PFSK-1 (cell line): ENCODE data around the gene HIGD2A.

Experiments
- POLR2AphosphoS5 ChIP-seq: IDR thresholded peaks from 2 replicates; pipeline ENCODE4 v1.6.1; 2012; ENCODE audit warnings: low read depth, mild to moderate bottlenecking, control low read depth, low read length, moderate library complexity
- SIN3A ChIP-seq: IDR thresholded peaks from 2 replicates; pipeline ENCODE4 v1.6.1; 2012; ENCODE audit warnings: mild to moderate bottlenecking, low read length, moderate library complexity, borderline replicate concordance; ENCODE audit not compliant: insufficient read depth
- TAF1 ChIP-seq: IDR thresholded peaks from 2 replicates; pipeline ENCODE4 v1.6.1; 2012; ENCODE audit warnings: low read length, control low read depth, borderline replicate concordance; ENCODE audit not compliant: insufficient read depth
- TF ChIP-seq, protein P1 (sequence below), 2 experiments: IDR thresholded peaks; 2 replicates each; pipeline versions ENCODE4 v1.6.1 to v1.8.0; 2011 to 2012; ENCODE audit warnings: low read depth in 2 of 2, low read length in 2 of 2, control low read depth in 1 of 2, inconsistent platforms in 1 of 2, mild to moderate bottlenecking in 1 of 2, moderate library complexity in 1 of 2; ENCODE audit not compliant: insufficient read depth in 1 of 2

DNA sequence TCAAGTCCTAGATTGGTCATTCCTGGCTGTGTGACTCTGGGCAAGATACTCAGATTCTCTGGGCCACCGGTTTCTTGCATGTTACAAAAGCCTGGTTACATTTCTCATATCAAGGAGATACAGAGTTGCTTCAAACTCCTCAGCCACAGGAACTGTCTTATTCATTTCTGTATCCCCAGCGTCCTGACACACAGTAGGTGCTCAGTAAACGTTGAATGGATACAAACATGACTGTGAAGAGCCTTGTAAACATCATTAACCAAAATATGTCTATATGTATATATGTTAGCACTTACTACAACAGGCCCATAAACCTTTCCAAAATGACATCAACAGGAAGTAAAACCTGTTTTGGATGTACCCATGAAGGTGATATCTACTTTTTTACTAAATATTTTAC is 26.2 kb downstream of the HIGD2A start:
- TF ChIP-seq, protein P1, sequence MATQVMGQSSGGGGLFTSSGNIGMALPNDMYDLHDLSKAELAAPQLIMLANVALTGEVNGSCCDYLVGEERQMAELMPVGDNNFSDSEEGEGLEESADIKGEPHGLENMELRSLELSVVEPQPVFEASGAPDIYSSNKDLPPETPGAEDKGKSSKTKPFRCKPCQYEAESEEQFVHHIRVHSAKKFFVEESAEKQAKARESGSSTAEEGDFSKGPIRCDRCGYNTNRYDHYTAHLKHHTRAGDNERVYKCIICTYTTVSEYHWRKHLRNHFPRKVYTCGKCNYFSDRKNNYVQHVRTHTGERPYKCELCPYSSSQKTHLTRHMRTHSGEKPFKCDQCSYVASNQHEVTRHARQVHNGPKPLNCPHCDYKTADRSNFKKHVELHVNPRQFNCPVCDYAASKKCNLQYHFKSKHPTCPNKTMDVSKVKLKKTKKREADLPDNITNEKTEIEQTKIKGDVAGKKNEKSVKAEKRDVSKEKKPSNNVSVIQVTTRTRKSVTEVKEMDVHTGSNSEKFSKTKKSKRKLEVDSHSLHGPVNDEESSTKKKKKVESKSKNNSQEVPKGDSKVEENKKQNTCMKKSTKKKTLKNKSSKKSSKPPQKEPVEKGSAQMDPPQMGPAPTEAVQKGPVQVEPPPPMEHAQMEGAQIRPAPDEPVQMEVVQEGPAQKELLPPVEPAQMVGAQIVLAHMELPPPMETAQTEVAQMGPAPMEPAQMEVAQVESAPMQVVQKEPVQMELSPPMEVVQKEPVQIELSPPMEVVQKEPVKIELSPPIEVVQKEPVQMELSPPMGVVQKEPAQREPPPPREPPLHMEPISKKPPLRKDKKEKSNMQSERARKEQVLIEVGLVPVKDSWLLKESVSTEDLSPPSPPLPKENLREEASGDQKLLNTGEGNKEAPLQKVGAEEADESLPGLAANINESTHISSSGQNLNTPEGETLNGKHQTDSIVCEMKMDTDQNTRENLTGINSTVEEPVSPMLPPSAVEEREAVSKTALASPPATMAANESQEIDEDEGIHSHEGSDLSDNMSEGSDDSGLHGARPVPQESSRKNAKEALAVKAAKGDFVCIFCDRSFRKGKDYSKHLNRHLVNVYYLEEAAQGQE (IDR thresholded peaks at IDR 0.05; ENCODE audit: insufficient read depth in 1 of 2, low read depth in 2 of 2, low read length in 2 of 2) = no peak
- TF ChIP-seq TAF1 (no peak), POLR2AphosphoS5 (no peak), SIN3A (no peak)
